ENCODE data around the gene GOLGA6L10.
"Not testable (repeated sequence)": the region's sequence is repeated elsewhere in the genome, so short reads cannot be mapped to it uniquely, and the experiment has no call there.

GRCh38 chr15:82390152-82390551, 40.9 kb upstream of the GOLGA6L10 start:
- TF ChIP-seq CTCF (IDR thresholded peaks at IDR 0.05; ENCODE audit: low read length); EZH2phosphoT487 (IDR thresholded peaks at IDR 0.05; ENCODE audit: low read length); EZH2 (optimal IDR thresholded peaks at IDR 0.05; ENCODE audit: low read depth, low read length): not testable (repeated sequence)

Data from MM.1S (cell line).